AG08395 (cell line): ENCODE measurements around the gene SPO11.

Source experiments
- DNase-seq: peaks from one replicate; pipeline ENCODE4 v3.0.0; 2012; ENCODE audit warnings: mixed read lengths, low spot score

The SPO11 gene

DNA sequence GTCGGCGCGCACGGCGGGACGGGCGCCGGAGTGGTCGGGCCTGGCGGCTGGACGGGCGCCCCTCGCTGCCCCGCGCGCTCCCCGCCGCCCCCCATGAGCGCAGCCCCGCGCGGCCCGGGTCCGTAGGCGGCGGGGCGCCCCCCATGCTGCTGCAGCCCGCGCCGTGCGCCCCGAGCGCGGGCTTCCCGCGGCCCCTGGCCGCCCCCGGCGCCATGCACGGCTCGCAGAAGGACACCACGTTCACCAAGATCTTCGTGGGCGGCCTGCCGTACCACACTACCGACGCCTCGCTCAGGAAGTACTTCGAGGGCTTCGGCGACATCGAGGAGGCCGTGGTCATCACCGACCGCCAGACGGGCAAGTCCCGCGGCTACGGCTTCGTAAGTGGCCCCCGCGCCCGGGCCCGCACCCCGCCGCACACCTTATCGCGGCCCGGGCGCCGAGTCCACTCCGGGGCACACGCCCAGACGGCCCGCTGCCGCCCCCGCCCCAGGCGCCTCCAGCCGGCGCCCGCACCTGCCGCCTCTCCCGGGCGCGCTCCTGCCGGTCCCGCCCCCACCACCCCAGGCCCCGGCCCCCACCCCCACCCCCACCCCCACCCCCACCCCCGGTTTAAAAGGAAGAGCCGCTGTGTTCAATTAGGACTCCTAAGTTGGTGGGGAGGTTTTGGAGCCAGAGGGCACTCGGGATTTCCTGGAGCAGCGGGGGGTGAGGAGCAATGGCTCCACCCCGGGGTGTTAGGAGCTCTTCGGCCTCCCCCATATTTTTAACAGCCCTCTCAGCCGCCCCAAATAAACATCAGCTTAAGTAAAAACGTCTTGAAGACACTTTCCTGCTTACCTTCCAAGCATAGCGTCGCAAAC is 62.1 kb downstream of the SPO11 start:
- DNase-seq: no peak

- DNase-seq: no peak
These were observed 63.1 kb downstream of the SPO11 start for GRCh38 chr20:57392512-57393271.
